ENCODE data around the gene CRYBG3.

DNA sequence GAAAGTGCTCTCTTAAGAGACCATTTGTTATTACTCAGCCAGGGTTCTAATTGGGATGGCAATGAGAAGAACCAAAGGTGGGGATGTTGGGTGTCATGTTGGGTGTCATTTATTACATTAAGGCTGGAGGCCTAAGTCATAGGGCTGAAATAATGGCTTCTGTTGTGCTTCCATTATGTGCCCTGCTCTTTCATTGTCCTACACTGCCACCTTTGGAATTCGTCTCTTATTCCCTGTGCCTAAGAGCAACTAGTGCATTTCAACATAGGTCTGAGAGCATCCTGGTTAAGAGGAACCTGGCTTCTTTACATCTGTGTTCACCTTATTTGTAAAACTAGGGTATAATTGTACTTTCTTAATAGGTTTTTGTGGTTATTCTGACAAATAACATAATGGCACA, 118.2 kb downstream of the CRYBG3 start:
- TF ChIP-seq TAF1 (IDR thresholded peaks at IDR 0.05; ENCODE audit: borderline replicate concordance, insufficient read depth, low read length) (no peak), SIN3A (IDR thresholded peaks at IDR 0.05; ENCODE audit: borderline replicate concordance, insufficient read depth, low read length) (no peak)
